ENCODE measurements around the gene G0S2. TPM values are rescaled to one million over a fixed set of nuclear protein-coding genes. Genes with fewer than 3 reads are reported as not detected.

The G0S2 gene
- total RNA-seq, 2 experiments from 2014 or later: 6.4 to 6.8 TPM

GRCh38 chr1:209629621-209630382 lies 45.4 kb upstream of the G0S2 start:
- Mint-ChIP-seq H3K4me1 (ENCODE audit: low read depth) (peaks cover 1% of the 10 kb centered on the region), H3K27me3 (no peaks in the 10 kb centered on the region), H3K27ac (no peak overlapping the region), H3K9me3 (no peaks in the 10 kb centered on the region), H3K4me3 (no peak overlapping the region), H3K36me3 (ENCODE audit: low read depth) (no peaks in the 10 kb centered on the region)
- no peak for TF ChIP-seq CTCF (IDR thresholded peaks at IDR 0.05)
- ATAC-seq (ENCODE audit: poor library complexity): no peak
- ChIA-PET CTCF (no interaction called here), POLR2A (no interaction called here)
- Histone ChIP-seq H3K4me1 (ENCODE audit: insufficient read depth, low read length) (peaks cover 9% of the 10 kb centered on the region), H3K4me3 (ENCODE audit: low read length) (no peak overlapping the region), H3K9me3 (ENCODE audit: control insufficient read depth in 1 of 2, insufficient read depth in 1 of 2, low read length in 2 of 2) (no peaks in the 10 kb centered on the region), H3K36me3 (ENCODE audit: insufficient read depth, low read length) (no peaks in the 10 kb centered on the region), H3K27ac (ENCODE audit: low read depth in 1 of 2, low read length in 2 of 2) (no peak overlapping the region), H3K27me3 (ENCODE audit: control insufficient read depth in 1 of 2, insufficient read depth in 2 of 2, low read length in 2 of 2) (no peaks in the 10 kb centered on the region)
- no peak for DNase-seq
- intact Hi-C loops (cut with DNase I, micrococcal nuclease): loop anchor here in 1 of 2 experiments (2.0 to 5.0 kb wide), 2 partner anchors 19 to 417 kb away; no protein-coding TSS in a partner anchor

GRCh38 chr1:209630383-209631225 lies 44.6 kb upstream of the G0S2 start:
- H3K4me1 ChIP-seq (ENCODE audit: insufficient read depth, low read length): peaks cover 9% of the 10 kb centered on the region
- ChIA-PET POLR2A (no interaction called here), CTCF (no interaction called here)
- no peaks in the 10 kb centered on the region for H3K27me3 ChIP-seq (ENCODE audit: control insufficient read depth in 1 of 2, insufficient read depth in 2 of 2, low read length in 2 of 2)
- Mint-ChIP-seq H3K27me3 (no peaks in the 10 kb centered on the region), H3K36me3 (ENCODE audit: low read depth) (no peaks in the 10 kb centered on the region), H3K9me3 (no peaks in the 10 kb centered on the region), H3K4me3 (no peak overlapping the region), H3K4me1 (ENCODE audit: low read depth) (peaks cover 6% of the 10 kb centered on the region), H3K27ac (no peak overlapping the region)
- no peak for TF ChIP-seq CTCF (IDR thresholded peaks at IDR 0.05)
- H3K9me3 ChIP-seq (ENCODE audit: control insufficient read depth in 1 of 2, insufficient read depth in 1 of 2, low read length in 2 of 2): no peaks in the 10 kb centered on the region
- no peak overlapping the region for H3K4me3 ChIP-seq (ENCODE audit: low read length)
- ATAC-seq (ENCODE audit: poor library complexity) (no peak), DNase-seq (no peak)
- no peak overlapping the region for H3K27ac ChIP-seq (ENCODE audit: low read depth in 1 of 2, low read length in 2 of 2)
- intact Hi-C loops (cut with DNase I, micrococcal nuclease): loop anchor here in 1 of 2 experiments (2.0 kb wide), 1 partner anchor 20 kb away; no protein-coding TSS in a partner anchor
- H3K36me3 ChIP-seq (ENCODE audit: insufficient read depth, low read length): no peaks in the 10 kb centered on the region

GRCh38 chr1:209633335-209633997 lies 41.7 kb upstream of the G0S2 start:
- Histone ChIP-seq H3K9me3 (ENCODE audit: control insufficient read depth in 1 of 2, insufficient read depth in 1 of 2, low read length in 2 of 2) (no peaks in the 10 kb centered on the region), H3K4me3 (ENCODE audit: low read length) (no peak overlapping the region), H3K27ac (ENCODE audit: low read depth in 1 of 2, low read length in 2 of 2) (no peak overlapping the region), H3K27me3 (ENCODE audit: control insufficient read depth in 1 of 2, insufficient read depth in 2 of 2, low read length in 2 of 2) (no peaks in the 10 kb centered on the region), H3K36me3 (ENCODE audit: insufficient read depth, low read length) (no peaks in the 10 kb centered on the region), H3K4me1 (ENCODE audit: insufficient read depth, low read length) (no peaks in the 10 kb centered on the region)
- Mint-ChIP-seq H3K27ac (no peak overlapping the region), H3K27me3 (no peaks in the 10 kb centered on the region), H3K9me3 (no peaks in the 10 kb centered on the region), H3K4me1 (ENCODE audit: low read depth) (peaks cover 6% of the 10 kb centered on the region), H3K4me3 (no peak overlapping the region), H3K36me3 (ENCODE audit: low read depth) (no peaks in the 10 kb centered on the region)
- CTCF ChIA-PET: no interaction called here
- no peak for TF ChIP-seq CTCF (IDR thresholded peaks at IDR 0.05)
- ATAC-seq (ENCODE audit: poor library complexity) (no peak), DNase-seq (no peak)
- intact Hi-C loops (cut with DNase I, micrococcal nuclease): no loop called here
- POLR2A ChIA-PET: no interaction called here

Measured in CD4-positive, alpha-beta T cell (primary cell).